ENCODE measurements around the gene LPCAT4.
A peak's percentile ranks its signal among the peaks of the same experiment; 100 is the strongest.

LPCAT4 gene

DNA sequence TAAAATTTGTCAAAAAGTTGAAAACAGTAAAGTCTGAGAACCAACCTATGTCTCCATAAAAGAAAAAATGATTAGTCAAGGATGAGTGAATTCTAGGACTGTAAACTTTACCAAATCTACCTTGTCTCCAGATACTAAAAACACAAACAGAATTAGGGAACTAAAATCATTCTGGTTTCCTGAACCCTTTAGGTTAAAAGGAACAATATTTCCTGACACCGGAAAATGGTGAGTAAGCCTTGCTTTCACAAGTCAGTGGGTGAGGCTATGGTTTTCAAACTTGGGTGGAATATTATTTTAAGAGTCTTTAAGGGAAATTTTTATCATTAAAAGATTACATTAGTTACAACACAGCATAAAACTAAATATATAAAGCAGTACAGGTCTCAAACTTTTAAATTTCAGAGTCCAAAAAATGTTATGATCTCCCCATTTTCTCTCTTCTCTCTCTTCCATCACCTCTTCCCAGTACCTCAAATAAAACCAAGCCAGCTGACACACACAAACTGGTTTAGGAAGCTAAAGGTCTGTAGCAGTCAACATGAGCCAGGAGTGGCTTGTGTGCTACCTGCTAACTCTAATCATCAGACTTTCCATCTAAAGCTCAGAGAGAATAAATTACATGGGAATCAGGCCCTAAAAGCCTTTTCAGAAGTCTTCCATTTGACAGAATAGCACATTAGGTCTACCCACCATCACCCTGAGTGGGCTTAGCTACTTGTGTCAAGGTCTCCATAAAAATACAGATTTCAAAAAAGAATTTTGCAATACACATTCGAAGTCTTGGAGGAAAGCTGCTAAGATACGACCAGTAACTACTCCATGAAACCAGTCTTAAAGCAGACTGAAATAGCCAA, 31.6 kb downstream of the LPCAT4 start:
- peak; percentile 64 for DNase-seq

DNA sequence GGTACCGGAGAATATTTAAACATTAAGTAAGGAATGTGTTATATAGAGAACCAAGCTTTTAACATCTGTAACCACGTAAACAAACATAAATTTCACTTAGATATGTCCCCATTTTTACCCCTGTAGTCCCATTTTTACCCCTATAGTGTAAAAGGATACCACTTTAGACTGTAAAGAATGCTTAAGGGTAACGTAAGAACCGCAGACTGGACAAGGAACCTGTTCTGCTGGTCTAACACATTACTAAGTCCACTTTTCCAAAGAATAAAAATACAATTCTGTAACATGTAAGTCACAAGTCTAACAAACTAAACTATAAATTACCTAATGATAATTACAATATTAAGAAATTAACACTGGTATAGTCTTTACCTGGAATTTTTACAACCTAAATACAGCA, 32.3 kb downstream of the LPCAT4 start:
- no peak for DNase-seq

DNA sequence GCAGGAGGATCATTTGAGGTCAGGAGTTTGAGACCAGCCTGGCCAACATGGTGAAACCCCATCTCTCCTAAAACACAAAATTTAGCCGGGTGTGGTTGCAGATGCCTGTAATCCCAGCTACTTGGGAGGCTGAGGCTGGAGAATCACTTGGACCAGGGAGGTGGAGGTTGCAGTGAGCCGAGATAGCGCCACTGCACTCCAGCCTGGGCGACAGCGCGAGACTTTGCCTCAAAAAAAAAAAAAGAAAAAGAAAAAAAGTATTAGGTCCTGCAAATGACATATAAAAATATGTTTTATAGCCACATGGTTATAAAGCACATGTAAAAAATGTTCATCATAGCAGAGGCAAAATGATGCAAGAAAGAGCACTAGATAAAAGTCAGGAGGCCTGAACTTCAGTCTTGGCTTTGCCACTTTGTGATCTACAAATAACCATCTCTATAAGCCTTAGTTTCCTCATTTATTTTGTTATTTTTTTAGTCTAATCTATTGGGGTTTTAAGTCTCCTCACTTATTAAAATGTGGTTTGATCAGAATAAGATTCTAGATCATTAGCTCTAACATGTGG, 34.4 kb downstream of the LPCAT4 start:
- DNase-seq: no peak

- peak; percentile 62 for DNase-seq
Measured at GRCh38 chr15:34331809-34332208, 35.2 kb downstream of the LPCAT4 start.

DNA sequence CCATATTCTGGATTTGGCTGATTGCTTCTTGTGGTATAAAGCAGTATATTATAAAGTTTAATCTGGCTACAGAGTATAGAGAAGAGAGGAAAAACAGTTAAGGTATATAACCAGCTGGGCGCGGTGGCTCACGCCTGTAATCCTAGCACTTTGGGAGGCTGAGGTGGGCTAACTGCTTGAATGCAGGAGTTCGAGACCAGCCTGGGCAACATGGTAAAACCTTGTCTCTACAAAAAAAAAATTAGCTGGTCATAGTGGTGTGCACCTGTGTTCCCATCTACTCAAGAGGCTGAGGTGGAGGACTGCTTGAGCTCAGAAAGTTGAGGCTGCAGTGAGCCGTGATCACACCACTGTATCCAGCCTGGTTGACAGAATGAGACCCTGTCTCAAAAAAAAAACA, 36.7 kb downstream of the LPCAT4 start:
- DNase-seq: no peak

DNA sequence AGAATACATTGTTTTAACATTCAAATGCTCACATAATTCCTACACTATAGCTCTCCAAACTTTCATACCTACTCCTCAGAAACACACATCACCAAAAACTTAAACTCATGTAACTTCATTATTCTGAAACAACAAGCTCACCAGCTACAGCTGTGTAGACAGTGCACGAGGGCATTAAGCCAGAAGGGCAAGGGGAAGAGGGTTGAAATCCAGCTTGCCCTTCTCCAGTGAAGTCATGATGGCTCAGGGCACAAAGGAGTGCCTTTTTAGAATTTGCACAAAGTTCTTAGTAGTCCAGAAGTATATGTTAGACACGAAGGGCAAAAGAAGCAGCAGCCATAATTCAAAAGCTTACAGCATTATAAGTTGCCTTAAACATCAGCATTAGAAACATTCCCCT, 38.0 kb downstream of the LPCAT4 start:
- DNase-seq: no peak

GRCh38 chr15:34327906-34328305, 39.1 kb downstream of the LPCAT4 start:
- no peak for DNase-seq

DNA sequence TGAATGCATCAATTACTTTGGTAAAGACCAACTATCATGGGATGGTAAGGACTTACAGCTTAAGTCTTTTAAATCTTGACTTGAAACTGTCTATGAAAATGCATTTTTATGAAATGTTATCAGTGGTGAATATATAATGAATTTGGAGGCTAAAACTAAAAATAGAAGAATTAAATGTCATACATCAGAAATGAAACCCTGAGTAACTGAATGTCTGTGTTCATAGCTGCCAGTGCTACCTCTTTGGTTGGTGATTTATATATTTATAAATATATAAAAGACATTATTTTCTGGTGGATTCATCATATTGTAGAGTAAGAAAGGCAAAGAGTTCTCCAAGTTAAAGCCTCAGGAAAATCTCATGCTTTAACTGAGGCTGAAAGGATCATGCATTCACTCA, 41.6 kb downstream of the LPCAT4 start:
- DNase-seq: no peak

DNA sequence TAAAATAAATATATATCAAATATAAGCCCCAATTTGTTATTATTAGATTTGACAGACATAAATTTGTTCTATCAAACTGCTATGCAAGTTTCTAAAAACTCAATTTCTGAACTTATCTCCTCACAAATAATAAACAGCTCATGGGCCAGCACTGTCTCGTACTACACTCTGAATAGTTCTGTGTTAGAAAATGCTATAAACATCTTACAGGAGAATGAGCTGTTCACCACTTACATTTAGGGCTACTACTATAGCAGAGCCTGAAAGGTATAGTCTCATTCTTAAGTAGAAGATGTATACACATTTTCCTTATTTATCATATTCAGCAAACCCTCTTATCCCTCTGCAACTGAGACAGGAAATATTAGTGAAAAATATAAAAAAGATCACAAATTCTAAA, 42.1 kb downstream of the LPCAT4 start:
- DNase-seq: no peak

GRCh38 chr15:34323217-34323616, 43.8 kb downstream of the LPCAT4 start:
- no peak for DNase-seq

GRCh38 chr15:34318277-34319079, 48.5 kb downstream of the LPCAT4 start:
- DNase-seq: no peak

- DNase-seq: no peak
Measured at GRCh38 chr15:34314491-34315490, 52.2 kb downstream of the LPCAT4 start.

DNA sequence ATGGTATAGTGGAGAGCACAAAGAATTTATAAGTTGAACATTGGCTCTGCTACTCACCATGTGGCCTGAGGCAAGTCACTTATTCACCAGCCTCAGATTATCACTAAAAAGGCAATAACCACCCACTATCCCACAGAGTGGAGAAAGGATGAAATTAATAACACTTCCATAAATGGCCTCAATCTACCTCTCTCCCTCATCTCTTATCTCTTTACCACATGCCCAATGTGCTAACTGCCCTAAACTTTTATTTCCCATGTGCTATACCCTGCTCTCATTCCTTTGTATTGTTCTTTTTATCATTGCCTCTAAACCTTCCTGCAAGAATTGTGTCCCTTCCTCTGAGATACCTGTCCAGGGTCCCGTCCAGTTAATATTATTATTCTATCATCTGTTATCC, 55.4 kb downstream of the LPCAT4 start:
- DNase-seq: no peak
